ENCODE results near the gene STK4. TPM values are rescaled to one million over a fixed set of nuclear protein-coding genes. Genes with fewer than 3 reads are reported as not detected.

STK4 gene
- total and polyA plus RNA-seq, 4 experiments from 2014 or later: 151 to 374 (median 312) TPM

DNA sequence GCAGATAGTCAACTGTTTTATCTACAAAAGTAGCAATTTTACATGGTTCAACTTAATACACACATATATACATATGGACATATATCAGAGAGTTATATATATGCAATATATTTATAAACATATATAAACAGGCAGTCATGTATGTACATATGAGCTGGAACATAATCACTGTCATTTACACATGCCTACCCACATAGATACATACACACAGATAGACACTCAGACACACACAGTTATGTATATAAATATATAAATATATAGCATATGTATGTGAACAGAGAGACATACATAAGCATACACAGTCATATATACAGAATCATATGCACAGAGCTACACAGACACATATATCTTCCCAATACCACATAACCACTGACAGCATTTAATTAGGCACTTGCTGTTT, 146.4 kb downstream of the STK4 start:
- Mint-ChIP-seq H3K4me1 (peaks cover 0 to 6% (median 2%) of the 10 kb centered on the region in 4 donors), H3K9me3 (no peaks in the 10 kb centered on the region), H3K27me3 (peaks cover 3 to 4% of the 10 kb centered on the region in 2 donors), H3K36me3 (no peaks in the 10 kb centered on the region), H3K4me3 (no peak overlapping the region), H3K27ac (no peak overlapping the region)
- Histone ChIP-seq H3K4me3 (ENCODE audit: low read length in 2 of 2) (no peak overlapping the region), H3K9me3 (ENCODE audit: control insufficient read depth in 1 of 2, low read length in 2 of 2) (no peaks in the 10 kb centered on the region), H3K36me3 (ENCODE audit: insufficient read depth, low read length) (no peaks in the 10 kb centered on the region), H3K4me1 (ENCODE audit: insufficient read depth, low read length) (peaks cover 4% of the 10 kb centered on the region), H3K27me3 (ENCODE audit: insufficient read depth, low read length) (peaks cover 3% of the 10 kb centered on the region), H3K27ac (ENCODE audit: low read depth, low read length) (no peak overlapping the region)
- no peak for DNase-seq
- intact Hi-C loops (cut with micrococcal nuclease): loop anchor here (1.0 kb wide), 1 partner anchor 101 kb away; no protein-coding TSS in a partner anchor
- POLR2A ChIA-PET (ENCODE audit: partially characterized antibody): no interaction called here
- CTCF ChIA-PET (ENCODE audit: partially characterized antibody): interaction anchor here (0.6 to 5.8 kb wide), 8 partner anchors 10 to 428 kb away, joined by 3 to 32 read pairs (median 4); partner anchors contain the start of gene KCNS1

DNA sequence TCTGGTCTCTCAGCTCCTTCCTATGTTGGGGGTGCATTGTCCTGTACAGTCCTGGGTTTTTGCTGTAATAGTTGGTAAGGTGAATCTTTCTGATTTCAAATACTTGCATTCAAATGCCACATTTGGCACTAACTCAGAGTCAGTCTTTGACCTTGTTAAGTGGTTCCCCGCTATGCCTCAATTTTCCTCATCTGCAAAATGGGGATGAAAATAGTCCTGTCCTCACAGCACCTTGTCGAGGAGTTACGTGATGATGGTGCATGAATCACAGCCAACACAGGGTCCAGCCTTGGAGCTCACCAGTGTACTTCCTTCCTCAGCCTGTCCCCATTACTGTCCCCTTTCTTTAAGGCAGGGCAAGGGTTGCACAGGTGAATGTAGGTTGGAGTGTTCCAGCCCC, 147.6 kb downstream of the STK4 start:
- intact Hi-C loops (cut with micrococcal nuclease): no loop called here
- Mint-ChIP-seq H3K36me3 (no peaks in the 10 kb centered on the region), H3K27me3 (peaks cover 3 to 4% of the 10 kb centered on the region in 2 donors), H3K27ac (no peak overlapping the region), H3K9me3 (no peaks in the 10 kb centered on the region), H3K4me3 (no peak overlapping the region), H3K4me1 (peaks cover 0 to 6% (median 2%) of the 10 kb centered on the region in 4 donors)
- Histone ChIP-seq H3K36me3 (ENCODE audit: insufficient read depth, low read length) (no peaks in the 10 kb centered on the region), H3K9me3 (ENCODE audit: control insufficient read depth in 1 of 2, low read length in 2 of 2) (no peaks in the 10 kb centered on the region), H3K27ac (ENCODE audit: low read depth, low read length) (no peak overlapping the region), H3K4me3 (ENCODE audit: low read length in 2 of 2) (no peak overlapping the region), H3K4me1 (ENCODE audit: insufficient read depth, low read length) (peaks cover 4% of the 10 kb centered on the region), H3K27me3 (ENCODE audit: insufficient read depth, low read length) (peaks cover 3% of the 10 kb centered on the region)
- CTCF ChIA-PET (ENCODE audit: partially characterized antibody): interaction anchor here (5.8 kb wide), 1 partner anchor 18 kb away, joined by 32 read pairs; no protein-coding TSS in a partner anchor
- POLR2A ChIA-PET (ENCODE audit: partially characterized antibody): no interaction called here
- no peak for DNase-seq

DNA sequence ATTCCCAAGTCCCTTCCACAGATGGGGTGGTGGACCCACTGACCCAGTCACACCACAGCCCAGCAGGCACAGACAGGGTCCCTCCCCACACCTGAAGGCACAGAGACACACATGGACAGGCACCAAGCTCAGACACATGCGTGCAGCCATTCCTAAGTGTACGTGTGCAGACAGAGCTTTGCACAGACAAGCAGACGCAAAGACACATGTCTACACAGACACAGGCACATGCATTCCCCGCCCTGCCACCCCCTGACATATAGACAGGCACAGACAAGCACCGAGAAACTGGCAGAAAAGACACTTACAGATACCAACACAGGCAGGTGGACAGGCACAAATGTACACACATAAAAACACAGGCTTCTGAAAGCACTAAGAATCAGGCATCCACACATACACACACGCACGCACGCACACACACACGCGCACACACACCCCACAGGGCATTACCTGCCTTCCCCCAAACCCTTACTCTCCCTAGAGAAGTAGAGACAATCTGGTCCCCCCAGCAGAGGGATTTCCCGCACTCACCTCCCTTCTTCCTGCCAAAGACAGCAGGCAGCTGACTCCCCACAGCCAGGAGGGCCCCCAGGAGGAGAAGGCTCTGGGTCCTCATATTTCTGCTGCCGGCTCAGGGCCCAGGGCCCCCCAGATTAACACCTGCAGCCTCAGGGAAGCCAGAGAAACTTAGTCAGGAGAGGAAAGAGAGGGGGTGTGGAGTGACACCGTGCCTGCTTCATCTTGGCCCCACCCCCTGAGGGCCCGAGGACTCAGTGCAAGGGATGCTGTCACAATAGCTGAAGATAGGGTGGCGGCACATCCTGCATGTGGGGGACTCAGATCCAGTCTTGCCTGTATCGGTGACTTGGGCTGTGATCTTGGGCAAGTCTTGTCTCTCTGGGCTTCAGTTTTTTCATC, 148.4 kb downstream of the STK4 start, which contains the start of gene WFDC5:
Gene WFDC5, minus strand, starts transcription at position 710 of the 921 bp plus-strand sequence. Its CDS starts 91 bp downstream, at position 619.
- Mint-ChIP-seq H3K27me3 (peaks cover 3 to 6% of the 10 kb centered on the region in 2 donors), H3K4me1 (peaks cover 0 to 6% (median 2%) of the 10 kb centered on the region in 4 donors), H3K27ac (peak within 1 kb of the TSS in 1 of 7 donors; percentile 47), H3K9me3 (no peaks in the 10 kb centered on the region), H3K4me3 (no peak within 1 kb of the TSS), H3K36me3 (no peaks in the 10 kb centered on the region)
- peaks cover 4% of the 10 kb centered on the region for H3K4me1 ChIP-seq (ENCODE audit: insufficient read depth, low read length)
- CTCF ChIA-PET (ENCODE audit: partially characterized antibody): interaction anchor here (1.0 kb wide), 1 partner anchor 19 kb away, joined by 3 read pairs; no protein-coding TSS in a partner anchor
- no peak within 1 kb of the TSS for H3K27ac ChIP-seq (ENCODE audit: low read depth, low read length)
- DNase-seq: no peak
- POLR2A ChIA-PET (ENCODE audit: partially characterized antibody): no interaction called here
- no peaks in the 10 kb centered on the region for H3K36me3 ChIP-seq (ENCODE audit: insufficient read depth, low read length)
- intact Hi-C loops (cut with micrococcal nuclease): no loop called here
- peaks cover 3% of the 10 kb centered on the region for H3K27me3 ChIP-seq (ENCODE audit: insufficient read depth, low read length)
- H3K9me3 ChIP-seq (ENCODE audit: control insufficient read depth in 1 of 2, low read length in 2 of 2): no peaks in the 10 kb centered on the region
- no peak within 1 kb of the TSS for H3K4me3 ChIP-seq (ENCODE audit: low read length in 2 of 2)

DNA sequence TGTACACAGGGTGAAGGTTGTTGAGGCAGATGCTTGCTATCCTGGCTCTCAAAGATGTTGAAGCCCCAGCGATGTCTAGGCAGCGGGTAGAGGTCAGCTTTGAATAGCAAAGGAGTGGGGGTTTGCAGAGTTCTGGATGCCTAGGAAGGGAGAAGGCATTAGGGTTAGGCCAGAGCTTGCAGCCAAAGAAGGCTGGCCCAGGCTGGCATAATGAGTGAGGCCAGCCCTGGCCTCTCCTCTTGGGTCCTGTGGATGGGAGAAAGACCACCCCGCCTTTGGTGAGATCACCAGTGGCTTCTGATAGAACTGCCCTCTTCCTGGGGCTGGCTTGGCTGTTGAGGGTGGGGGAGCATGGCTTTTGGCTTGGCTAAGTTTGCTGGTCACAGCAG, 149.1 kb downstream of the STK4 start:
- Mint-ChIP-seq H3K27me3 (peaks cover 6% of the 10 kb centered on the region in 2 donors), H3K4me3 (no peak overlapping the region), H3K27ac (no peak overlapping the region), H3K4me1 (peaks cover 0 to 6% (median 2%) of the 10 kb centered on the region in 4 donors), H3K9me3 (no peaks in the 10 kb centered on the region), H3K36me3 (no peaks in the 10 kb centered on the region)
- no peaks in the 10 kb centered on the region for H3K9me3 ChIP-seq (ENCODE audit: control insufficient read depth in 1 of 2, low read length in 2 of 2)
- peaks cover 4% of the 10 kb centered on the region for H3K4me1 ChIP-seq (ENCODE audit: insufficient read depth, low read length)
- no peaks in the 10 kb centered on the region for H3K36me3 ChIP-seq (ENCODE audit: insufficient read depth, low read length)
- ChIA-PET POLR2A (ENCODE audit: partially characterized antibody) (no interaction called here), CTCF (ENCODE audit: partially characterized antibody) (interaction anchor here (1.0 kb wide), 1 partner anchor 19 kb away, joined by 3 read pairs; no protein-coding TSS in a partner anchor)
- no peak overlapping the region for H3K27ac ChIP-seq (ENCODE audit: low read depth, low read length)
- no peak overlapping the region for H3K4me3 ChIP-seq (ENCODE audit: low read length in 2 of 2)
- H3K27me3 ChIP-seq (ENCODE audit: insufficient read depth, low read length): peaks cover 3% of the 10 kb centered on the region
- DNase-seq: no peak
- intact Hi-C loops (cut with micrococcal nuclease): no loop called here

DNA sequence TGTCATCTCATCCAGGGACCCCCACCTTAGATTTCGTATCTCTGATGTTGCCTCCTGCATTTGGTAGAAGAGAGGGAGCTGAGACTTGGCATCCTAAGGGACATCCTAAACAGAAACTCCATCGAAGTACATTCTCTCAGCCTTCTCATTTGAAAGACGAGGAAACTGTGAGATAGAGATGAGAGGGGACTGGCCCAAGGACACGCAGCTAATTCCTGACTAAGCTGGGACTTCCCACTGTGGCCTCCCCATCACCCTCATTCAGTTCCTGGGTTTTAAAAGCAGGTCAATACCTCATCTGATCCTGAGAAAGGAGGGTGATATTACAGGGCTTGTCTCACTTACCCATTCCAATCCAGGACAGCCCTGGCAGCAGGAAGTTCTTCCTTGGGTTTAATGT, 149.5 kb downstream of the STK4 start:
- H3K27ac ChIP-seq (ENCODE audit: low read depth, low read length): no peak overlapping the region
- DNase-seq: no peak
- ChIA-PET POLR2A (ENCODE audit: partially characterized antibody) (no interaction called here), CTCF (ENCODE audit: partially characterized antibody) (interaction anchor here (1.0 kb wide), 1 partner anchor 20 kb away, joined by 3 read pairs; no protein-coding TSS in a partner anchor)
- H3K27ac Mint-ChIP-seq: peak overlapping the region in 1 of 7 donors; percentile 47
- intact Hi-C loops (cut with micrococcal nuclease): no loop called here
- H3K4me1 Mint-ChIP-seq: peaks cover 0 to 6% (median 2%) of the 10 kb centered on the region in 4 donors
- no peak overlapping the region for H3K4me3 ChIP-seq (ENCODE audit: low read length in 2 of 2)
- peaks cover 4% of the 10 kb centered on the region for H3K4me1 ChIP-seq (ENCODE audit: insufficient read depth, low read length)
- H3K4me3 Mint-ChIP-seq: no peak overlapping the region
- no peaks in the 10 kb centered on the region for H3K36me3 ChIP-seq (ENCODE audit: insufficient read depth, low read length)
- no peaks in the 10 kb centered on the region for H3K36me3 Mint-ChIP-seq
- H3K9me3 Mint-ChIP-seq: no peaks in the 10 kb centered on the region
- peaks cover 6 to 8% of the 10 kb centered on the region in 2 donors for H3K27me3 Mint-ChIP-seq
- H3K27me3 ChIP-seq (ENCODE audit: insufficient read depth, low read length): peaks cover 3% of the 10 kb centered on the region
- no peaks in the 10 kb centered on the region for H3K9me3 ChIP-seq (ENCODE audit: control insufficient read depth in 1 of 2, low read length in 2 of 2)

DNA sequence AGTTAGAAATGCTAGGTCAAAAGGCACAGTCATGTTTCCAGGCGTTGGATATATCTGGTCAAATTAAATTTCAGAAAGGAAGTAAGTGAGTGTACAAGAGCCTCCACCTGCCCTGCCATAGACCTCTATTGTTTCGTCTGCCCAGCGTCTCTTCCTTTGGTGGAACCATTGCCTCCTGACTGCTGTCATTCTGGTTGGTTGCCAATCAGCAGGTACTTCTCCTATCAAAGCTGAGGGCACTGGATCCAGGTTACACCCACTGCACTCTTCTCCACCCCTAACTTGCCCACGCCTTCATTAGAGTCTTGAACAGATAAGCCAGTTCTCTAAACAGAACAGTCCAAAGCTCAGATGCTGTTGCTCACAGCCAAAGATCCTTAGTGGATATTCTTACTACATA, 151.3 kb downstream of the STK4 start:
- intact Hi-C loops (cut with micrococcal nuclease): no loop called here

DNA sequence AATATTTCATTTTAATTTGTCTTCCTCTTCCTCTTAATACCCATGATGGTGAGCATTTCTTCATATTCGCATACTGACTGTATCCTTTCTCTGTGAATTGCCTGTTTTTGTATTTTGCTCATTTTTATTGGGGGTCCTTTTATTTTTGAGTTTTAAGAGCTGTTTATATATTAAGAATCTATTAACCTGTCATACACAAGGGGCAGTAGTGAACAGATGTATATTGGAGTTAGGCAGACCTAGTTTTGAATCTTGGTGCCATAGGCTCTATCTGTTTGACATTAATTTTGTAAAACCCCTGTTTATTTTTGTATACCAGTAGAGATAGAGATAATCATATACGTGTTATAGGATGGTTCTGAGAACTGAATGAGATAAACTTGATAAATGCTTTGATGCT, 151.7 kb downstream of the STK4 start:
- POLR2A ChIA-PET (ENCODE audit: partially characterized antibody): interaction anchor here (0.6 kb wide), 1 partner anchor 1169 kb away, joined by 3 read pairs; no protein-coding TSS in a partner anchor
- Histone ChIP-seq H3K27ac (ENCODE audit: low read depth, low read length) (no peak overlapping the region), H3K27me3 (ENCODE audit: insufficient read depth, low read length) (peaks cover 3% of the 10 kb centered on the region), H3K36me3 (ENCODE audit: insufficient read depth, low read length) (no peaks in the 10 kb centered on the region), H3K4me3 (ENCODE audit: low read length in 2 of 2) (no peak overlapping the region), H3K4me1 (ENCODE audit: insufficient read depth, low read length) (peaks cover 4% of the 10 kb centered on the region), H3K9me3 (ENCODE audit: control insufficient read depth in 1 of 2, low read length in 2 of 2) (no peaks in the 10 kb centered on the region)
- H3K27ac Mint-ChIP-seq: no peak overlapping the region
- H3K4me3 Mint-ChIP-seq: no peak overlapping the region
- no peak for DNase-seq
- H3K27me3 Mint-ChIP-seq: peaks cover 9 to 12% of the 10 kb centered on the region in 2 donors
- H3K9me3 Mint-ChIP-seq: no peaks in the 10 kb centered on the region
- intact Hi-C loops (cut with micrococcal nuclease): no loop called here
- CTCF ChIA-PET (ENCODE audit: partially characterized antibody): interaction anchor here (0.7 kb wide), 1 partner anchor 207 kb away, joined by 3 read pairs; no protein-coding TSS in a partner anchor
- peaks cover 0 to 6% (median 2%) of the 10 kb centered on the region in 4 donors for H3K4me1 Mint-ChIP-seq
- H3K36me3 Mint-ChIP-seq: no peaks in the 10 kb centered on the region

More for the DNA sequence above, 151.3 kb downstream of the STK4 start:
- Mint-ChIP-seq H3K27ac (no peak overlapping the region), H3K9me3 (no peaks in the 10 kb centered on the region), H3K27me3 (peaks cover 6 to 9% of the 10 kb centered on the region in 2 donors), H3K4me1 (peaks cover 0 to 6% (median 2%) of the 10 kb centered on the region in 4 donors), H3K36me3 (no peaks in the 10 kb centered on the region), H3K4me3 (no peak overlapping the region)
- peaks cover 3% of the 10 kb centered on the region for H3K27me3 ChIP-seq (ENCODE audit: insufficient read depth, low read length)
- POLR2A ChIA-PET (ENCODE audit: partially characterized antibody): no interaction called here
- H3K27ac ChIP-seq (ENCODE audit: low read depth, low read length): no peak overlapping the region
- H3K36me3 ChIP-seq (ENCODE audit: insufficient read depth, low read length): no peaks in the 10 kb centered on the region
- no peaks in the 10 kb centered on the region for H3K9me3 ChIP-seq (ENCODE audit: control insufficient read depth in 1 of 2, low read length in 2 of 2)
- peaks cover 4% of the 10 kb centered on the region for H3K4me1 ChIP-seq (ENCODE audit: insufficient read depth, low read length)
- H3K4me3 ChIP-seq (ENCODE audit: low read length in 2 of 2): no peak overlapping the region
- no peak for DNase-seq
- CTCF ChIA-PET (ENCODE audit: partially characterized antibody): no interaction called here

Measured in CD4-positive, alpha-beta memory T cell (primary cell).